ENCODE measurements around the gene CYSRT1. TPM values are rescaled to one million over a fixed set of nuclear protein-coding genes. Genes with fewer than 3 reads are reported as not detected.
A peak's percentile ranks its signal among the peaks of the same experiment; 100 is the strongest.

CYSRT1 gene
- total RNA-seq, 1 experiment from 2014 or later = 1.3 TPM

DNA sequence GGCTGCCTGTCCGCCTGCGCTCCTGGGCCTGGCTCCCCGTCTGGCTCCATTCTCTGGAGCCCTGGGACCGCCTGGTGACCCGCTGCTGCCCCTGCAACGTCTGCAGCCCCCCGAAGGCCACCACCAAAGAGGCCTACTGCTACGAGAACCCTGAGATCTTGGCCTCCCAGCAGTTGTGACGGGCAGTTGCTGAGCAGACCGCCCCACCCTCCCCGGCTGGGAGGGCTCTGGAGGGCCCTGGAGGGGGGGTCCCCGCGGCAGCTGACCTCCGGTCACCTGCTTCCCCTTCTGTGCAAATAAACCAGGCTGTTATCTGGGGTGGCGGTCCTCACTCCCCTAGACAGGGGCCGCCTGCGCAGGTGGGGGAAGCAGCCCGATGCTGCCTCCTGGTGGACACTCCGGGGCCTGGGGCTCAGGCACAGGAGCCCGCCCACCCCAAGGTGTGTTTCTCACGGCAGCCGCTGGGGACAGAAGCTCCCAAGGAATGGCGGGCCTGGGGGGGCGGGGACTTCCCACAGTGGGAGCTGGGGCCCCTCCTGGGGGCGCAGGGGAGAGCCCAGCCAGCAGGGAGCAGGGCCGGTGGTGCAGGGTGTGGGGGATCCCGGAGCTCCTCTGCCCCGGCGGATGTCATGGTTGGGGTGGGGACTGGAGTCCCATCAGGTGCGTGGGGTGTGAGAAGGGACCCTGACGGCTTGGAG lies 11.4 kb downstream of the CYSRT1 start:
- intact Hi-C loops (cut with micrococcal nuclease) = no loop called here
- Histone ChIP-seq H3K79me2 (ENCODE audit: low read length) (peaks cover 25% of the 10 kb centered on the region), H3K4me1 (ENCODE audit: insufficient read depth, low read length) (peaks cover 22% of the 10 kb centered on the region), H2AFZ (ENCODE audit: low read length) (no peak overlapping the region), H3F3A (ENCODE audit: low read length, unreplicated experiment) (no peaks in the 10 kb centered on the region), H3K9ac (ENCODE audit: low read length) (no peak overlapping the region), H3K9me3 (ENCODE audit: low read length) (no peaks in the 10 kb centered on the region), H3K36me3 (ENCODE audit: low read depth, low read length) (no peaks in the 10 kb centered on the region), H3K27ac (ENCODE audit: low read length) (no peak overlapping the region), H3K4me3 (ENCODE audit: low read length) (no peak overlapping the region), H4K20me1 (ENCODE audit: low read length) (no peaks in the 10 kb centered on the region), H3K9me2 (replicated peaks; ENCODE audit: low read length) (no peaks in the 10 kb centered on the region), H3K27me3 (ENCODE audit: low read length) (no peaks in the 10 kb centered on the region), H3K4me2 (ENCODE audit: low read length) (no peak overlapping the region)
- POLR2A ChIA-PET (ENCODE audit: unreplicated experiment) = no interaction called here
- CTCF ChIA-PET = interaction anchor here (0.5 to 1.0 kb wide), 5 partner anchors 9 to 166 kb away, joined by 3 to 8 read pairs (median 4); partner anchors contain the start of gene RNF224
- TF ChIP-seq CTCF (conservative IDR thresholded peaks at IDR 0.05; ENCODE audit: low read depth, low read length) (peak; percentile 92), EZH2 (IDR thresholded peaks at IDR 0.05; ENCODE audit: low read length, unreplicated experiment) (no peak)
- ATAC-seq (peak; percentile 20), DNase-seq (peak; percentile 74)
- BruUV-seq (replicated peaks) = no TSS peak

DNA sequence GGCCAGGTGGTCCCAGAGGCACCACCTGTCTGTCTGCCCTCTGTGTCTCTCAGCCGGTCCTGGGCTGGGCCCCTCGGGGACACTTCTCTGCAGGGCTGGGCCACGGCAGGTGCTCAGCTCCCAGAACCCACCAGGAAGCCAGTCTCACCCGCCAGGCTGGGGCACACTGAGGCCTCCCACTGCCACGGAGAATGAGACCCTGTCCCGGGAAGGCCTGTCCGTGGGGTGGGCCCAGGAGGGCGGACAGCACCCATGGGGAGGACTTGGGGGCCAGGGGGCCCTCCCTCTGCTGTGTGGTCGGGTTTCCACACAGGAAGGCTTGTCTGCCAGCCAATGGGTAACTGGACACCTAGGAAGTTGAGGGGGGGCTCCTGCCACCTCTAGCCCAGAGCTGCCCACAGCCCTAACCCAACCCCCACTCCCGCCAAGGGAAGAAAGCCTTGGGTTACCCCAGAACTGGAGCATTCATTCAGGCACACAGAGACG lies 12.0 kb downstream of the CYSRT1 start:
- no peak overlapping the region for H2AFZ ChIP-seq (ENCODE audit: low read length)
- BruUV-seq (replicated peaks) = no TSS peak
- ChIA-PET CTCF (interaction anchor here (0.5 to 1.0 kb wide), 5 partner anchors 10 to 166 kb away, joined by 3 to 8 read pairs (median 4); partner anchors contain the start of gene RNF224), POLR2A (ENCODE audit: unreplicated experiment) (no interaction called here)
- intact Hi-C loops (cut with micrococcal nuclease) = no loop called here
- no peak overlapping the region for H3K27ac ChIP-seq (ENCODE audit: low read length)
- H3K4me2 ChIP-seq (ENCODE audit: low read length) = no peak overlapping the region
- H3K9me2 ChIP-seq (replicated peaks; ENCODE audit: low read length) = no peaks in the 10 kb centered on the region
- H3K9ac ChIP-seq (ENCODE audit: low read length) = no peak overlapping the region
- no peak overlapping the region for H3K4me3 ChIP-seq (ENCODE audit: low read length)
- H3K36me3 ChIP-seq (ENCODE audit: low read depth, low read length) = peaks cover 4% of the 10 kb centered on the region
- H3F3A ChIP-seq (ENCODE audit: low read length, unreplicated experiment) = no peaks in the 10 kb centered on the region
- peaks cover 4% of the 10 kb centered on the region for H4K20me1 ChIP-seq (ENCODE audit: low read length)
- TF ChIP-seq EZH2phosphoT487 (IDR thresholded peaks at IDR 0.05; ENCODE audit: borderline replicate concordance, low read length) = no peak
- TF ChIP-seq CTCF (conservative IDR thresholded peaks at IDR 0.05; ENCODE audit: low read depth, low read length) = no peak
- no peak for TF ChIP-seq EZH2 (IDR thresholded peaks at IDR 0.05; ENCODE audit: low read length, unreplicated experiment)
- no peaks in the 10 kb centered on the region for H3K9me3 ChIP-seq (ENCODE audit: low read length)
- peaks cover 30% of the 10 kb centered on the region for H3K79me2 ChIP-seq (ENCODE audit: low read length)
- H3K4me1 ChIP-seq (ENCODE audit: insufficient read depth, low read length) = peaks cover 22% of the 10 kb centered on the region
- DNase-seq (no peak), ATAC-seq (no peak)
- H3K27me3 ChIP-seq (ENCODE audit: low read length) = no peaks in the 10 kb centered on the region
